GM18858 (cell line): ENCODE data around the gene KRTAP4-1.
"Not testable (repeated sequence)": the region's sequence is repeated elsewhere in the genome, so short reads cannot be mapped to it uniquely, and the experiment has no call there.

Source experiments
- ATAC-seq: cut with Tn5 transposase; IDR thresholded peaks from one replicate; pipeline ENCODE4 v1.9.1; 2021; ENCODE audit not compliant: unreplicated experiment

KRTAP4-1 gene

GRCh38 chr17:41176744-41177387 is 7.8 kb downstream of the KRTAP4-1 start:
- ATAC-seq, result no peak

- ATAC-seq, result no peak
Observed at GRCh38 chr17:41171886-41172285, 12.8 kb downstream of the KRTAP4-1 start.

GRCh38 chr17:41168121-41168520 is 16.6 kb downstream of the KRTAP4-1 start, which contains the start of gene KRTAP4-3:
TSS of gene KRTAP4-3 (minus strand) at chr17:41168221. CDS start at chr17:41168172, 49 bp downstream.
- no peak for ATAC-seq

- no peak for ATAC-seq
Observed at GRCh38 chr17:41167561-41167960, 17.1 kb downstream of the KRTAP4-1 start.

GRCh38 chr17:41163828-41164227 is 20.9 kb downstream of the KRTAP4-1 start:
- no peak for ATAC-seq

GRCh38 chr17:41160648-41161047 is 24.1 kb downstream of the KRTAP4-1 start, which contains the start of gene KRTAP4-4:
TSS of gene KRTAP4-4 (minus strand) at chr17:41160748. CDS start at chr17:41160691, 57 bp downstream.
- no peak for ATAC-seq

- ATAC-seq, result not testable (repeated sequence)
Observed at GRCh38 chr17:41160190-41160589, 24.5 kb downstream of the KRTAP4-1 start.

- ATAC-seq, result no peak
Observed at GRCh38 chr17:41153856-41154255, 30.9 kb downstream of the KRTAP4-1 start.

- no peak for ATAC-seq
Observed at GRCh38 chr17:41151525-41151924, 33.2 kb downstream of the KRTAP4-1 start.

GRCh38 chr17:41150026-41150425 is 34.7 kb downstream of the KRTAP4-1 start:
- ATAC-seq, result no peak

- no peak for ATAC-seq
Observed at GRCh38 chr17:41149652-41149985, 35.1 kb downstream of the KRTAP4-1 start, which contains the start of gene KRTAP4-5. TSS of gene KRTAP4-5 (minus strand) at chr17:41149825. CDS start at chr17:41149767, 58 bp downstream.

GRCh38 chr17:41148971-41149651 is 35.6 kb downstream of the KRTAP4-1 start:
- ATAC-seq, result not testable (repeated sequence)

GRCh38 chr17:41147531-41148204 is 37.0 kb downstream of the KRTAP4-1 start:
- no peak for ATAC-seq

- ATAC-seq, result no peak
Observed at GRCh38 chr17:41145261-41145660, 39.5 kb downstream of the KRTAP4-1 start.

GRCh38 chr17:41144846-41145245 is 39.9 kb downstream of the KRTAP4-1 start:
- no peak for ATAC-seq

- no peak for ATAC-seq
Observed at GRCh38 chr17:41141361-41141760, 43.4 kb downstream of the KRTAP4-1 start.

GRCh38 chr17:41140360-41141131 is 44.2 kb downstream of the KRTAP4-1 start, which contains the start of gene KRTAP4-6:
TSS of gene KRTAP4-6 (minus strand) at chr17:41140544. CDS start at chr17:41140487, 57 bp downstream.
- ATAC-seq, result no peak

GRCh38 chr17:41139865-41140264 is 44.8 kb downstream of the KRTAP4-1 start:
- ATAC-seq, result not testable (repeated sequence)
